NCI-H748 treated with DMSO at 0.1 percent for 48 hours (cell line): ENCODE results near the gene CALML6.
A peak's percentile ranks its signal among the peaks of the same experiment; 100 is the strongest.
"Not testable (repeated sequence)": the region's sequence is repeated elsewhere in the genome, so short reads cannot be mapped to it uniquely, and the experiment has no call there.

Source experiments
- DNase-seq: peaks from one replicate; lab custom pipeline; 2025; lab: John Stamatoyannopoulos, UW

The CALML6 gene, protein sequence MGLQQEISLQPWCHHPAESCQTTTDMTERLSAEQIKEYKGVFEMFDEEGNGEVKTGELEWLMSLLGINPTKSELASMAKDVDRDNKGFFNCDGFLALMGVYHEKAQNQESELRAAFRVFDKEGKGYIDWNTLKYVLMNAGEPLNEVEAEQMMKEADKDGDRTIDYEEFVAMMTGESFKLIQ

GRCh38 chr1:1914971-1915692 lies at the start of gene CALML6:
CALML6 (plus strand) TSS chr1:1915260; CDS start chr1:1915281, 21 bp downstream.
- no peak for DNase-seq

DNA sequence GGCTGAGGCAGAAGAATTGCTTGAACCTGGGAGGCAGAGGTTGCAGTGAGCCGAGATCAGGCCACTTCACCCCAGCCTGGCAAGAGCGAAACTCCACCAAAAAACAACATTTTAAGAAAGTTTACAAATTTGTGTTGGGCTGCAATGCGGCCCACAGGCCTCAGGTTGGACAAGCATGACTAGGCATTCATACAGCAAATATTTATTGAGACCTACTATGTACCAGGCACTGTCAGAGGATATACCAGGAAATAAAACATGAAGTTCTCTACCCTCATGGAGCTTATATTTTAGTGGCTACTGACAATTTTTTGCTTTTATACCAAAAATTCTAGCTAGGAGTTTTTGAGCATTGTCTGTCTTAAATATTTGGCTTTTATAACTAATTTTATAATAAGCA lies 47.9 kb upstream of the CALML6 start:
- no peak for DNase-seq

DNA sequence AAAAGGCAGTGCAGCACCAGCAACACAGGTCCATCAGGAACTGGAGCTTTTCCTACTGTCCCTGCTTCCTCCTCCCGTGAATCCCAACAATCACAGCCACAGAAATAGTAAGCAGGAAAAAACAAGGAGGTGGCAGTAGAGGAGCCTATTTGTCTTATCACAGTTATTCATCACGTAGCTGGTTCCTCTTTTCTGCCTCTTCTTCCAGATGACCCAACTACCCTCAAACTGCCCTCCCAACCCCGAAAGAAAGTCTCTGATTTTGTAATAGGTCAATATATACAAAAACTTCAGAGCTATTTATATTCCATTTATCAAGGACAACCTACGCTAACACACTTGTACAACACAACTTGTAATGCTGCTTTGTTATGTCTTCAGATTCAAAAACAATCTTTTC lies 45.6 kb upstream of the CALML6 start:
- DNase-seq, result no peak

- no peak for DNase-seq
Measured at GRCh38 chr1:1872329-1872994, 42.6 kb upstream of the CALML6 start.

DNA sequence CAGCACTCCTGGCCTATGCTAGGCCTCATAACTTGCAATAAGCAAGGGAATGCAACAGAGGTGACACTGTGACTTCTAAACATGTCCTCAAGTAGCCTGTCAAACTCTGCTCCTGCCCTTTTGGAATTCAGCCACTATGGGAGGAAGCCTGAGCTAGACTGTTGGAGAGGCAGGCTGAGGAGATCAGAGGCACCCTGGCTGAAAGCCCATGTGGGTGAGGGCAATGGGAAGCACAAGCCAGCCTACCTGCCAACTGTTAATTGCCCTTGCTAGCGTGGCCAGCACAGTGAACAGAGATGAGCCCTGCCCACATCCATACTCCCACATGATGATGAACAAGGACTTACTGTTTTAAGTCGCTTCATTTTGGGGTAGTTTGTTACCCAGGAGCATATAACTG lies 41.9 kb upstream of the CALML6 start:
- DNase-seq, result no peak

DNA sequence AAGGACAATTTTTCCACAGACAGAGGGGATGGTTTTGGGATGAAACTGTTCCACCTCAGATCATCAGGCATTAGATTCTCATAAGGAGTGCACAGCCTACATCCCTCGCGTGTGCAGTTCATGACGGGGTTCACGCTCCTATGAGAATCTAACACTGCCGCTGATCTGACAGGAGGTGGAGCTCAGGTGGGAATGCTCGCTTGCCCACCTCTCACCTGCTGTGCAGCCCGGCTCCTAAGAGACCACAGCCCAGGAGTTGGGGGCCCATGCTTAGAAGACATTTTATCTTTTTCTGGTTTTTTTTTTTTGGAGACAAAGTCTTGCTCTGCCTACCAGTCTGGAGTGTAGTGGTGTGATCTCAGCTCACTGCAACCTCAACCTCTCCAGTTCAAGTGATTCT lies 40.2 kb upstream of the CALML6 start:
- no peak for DNase-seq

GRCh38 chr1:1875932-1876331 lies 39.1 kb upstream of the CALML6 start:
- DNase-seq, result no peak

- DNase-seq, result no peak
Measured at GRCh38 chr1:1876335-1876930, 38.6 kb upstream of the CALML6 start.

GRCh38 chr1:1877865-1878436 lies 37.1 kb upstream of the CALML6 start:
- no peak for DNase-seq

- no peak for DNase-seq
Measured at GRCh38 chr1:1879942-1880341, 35.1 kb upstream of the CALML6 start.

DNA sequence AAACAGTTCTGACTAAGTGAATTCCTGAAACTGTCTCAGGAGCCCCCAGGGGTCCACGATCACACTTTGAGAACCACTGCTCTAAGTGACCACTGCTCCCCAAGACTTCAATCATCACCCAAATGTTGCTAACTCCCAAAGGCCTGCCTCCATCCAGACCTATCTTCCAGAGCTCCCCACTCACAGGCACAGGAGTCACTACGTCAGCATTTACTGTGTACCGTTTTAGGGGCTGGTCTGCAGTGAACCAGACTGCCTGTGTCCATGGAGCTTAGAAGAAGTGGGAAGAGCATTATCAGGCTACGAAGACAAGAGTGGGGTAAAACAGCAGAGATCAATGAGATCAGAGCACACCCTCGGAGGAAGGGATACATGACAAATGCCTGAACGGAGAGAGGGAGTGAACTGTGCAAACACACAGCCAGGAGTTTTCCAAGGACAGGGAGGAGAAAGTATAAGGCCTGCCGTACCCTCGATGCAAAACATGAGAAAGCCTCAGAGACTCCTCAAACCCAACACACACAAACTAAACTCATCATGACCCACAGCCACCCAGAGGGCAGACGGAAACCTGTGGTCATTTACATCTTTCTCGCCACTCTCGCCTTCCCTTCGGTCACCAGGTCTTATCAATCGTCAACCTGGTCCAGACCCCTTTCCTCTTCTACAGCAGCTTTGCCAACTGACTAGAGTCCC lies 34.3 kb upstream of the CALML6 start:
- no peak for DNase-seq

GRCh38 chr1:1881727-1882126 lies 33.3 kb upstream of the CALML6 start:
- no peak for DNase-seq

GRCh38 chr1:1883092-1883873 lies 31.8 kb upstream of the CALML6 start:
- DNase-seq, result no peak

DNA sequence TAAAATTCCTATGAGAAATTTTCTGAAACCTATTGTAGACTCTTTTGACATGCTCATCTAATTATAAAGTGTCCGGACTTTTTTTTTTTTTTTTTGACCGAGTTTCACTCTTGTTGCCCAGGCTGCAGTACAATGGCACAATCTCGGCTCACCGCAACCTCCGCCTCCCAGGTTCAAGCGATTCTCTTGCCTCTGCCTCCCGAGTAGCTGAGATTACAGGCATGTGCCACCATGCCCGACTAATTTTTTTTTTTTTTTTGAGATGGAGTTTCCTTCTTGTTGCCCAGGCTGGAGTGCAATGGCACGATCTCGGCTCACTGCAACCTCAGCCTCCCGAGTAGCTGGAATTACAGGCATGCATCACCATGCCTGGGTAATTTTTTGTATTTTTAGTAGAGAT lies 31.2 kb upstream of the CALML6 start:
- not testable (repeated sequence) for DNase-seq

- DNase-seq, result no peak
Measured at GRCh38 chr1:1889090-1889750, 25.8 kb upstream of the CALML6 start.

- no peak for DNase-seq
Measured at GRCh38 chr1:1889847-1890505, 25.1 kb upstream of the CALML6 start.

GRCh38 chr1:1890506-1891348 lies 24.3 kb upstream of the CALML6 start, which contains the start of gene GNB1:
GNB1 (minus strand) TSS chr1:1891087; CDS start chr1:1825453, 65,634 bp downstream.
- peak; percentile 19 for DNase-seq

GRCh38 chr1:1891349-1892078 lies 23.5 kb upstream of the CALML6 start:
- no peak for DNase-seq
